ENCODE measurements around the gene HUWE1. TPM values are rescaled to one million over a fixed set of nuclear protein-coding genes. Genes with fewer than 3 reads are reported as not detected.

The HUWE1 gene
- polyA plus RNA-seq, 2 of the 4 experiments (the other 2 are of a cell fraction), result 55.7 to 120 TPM

DNA sequence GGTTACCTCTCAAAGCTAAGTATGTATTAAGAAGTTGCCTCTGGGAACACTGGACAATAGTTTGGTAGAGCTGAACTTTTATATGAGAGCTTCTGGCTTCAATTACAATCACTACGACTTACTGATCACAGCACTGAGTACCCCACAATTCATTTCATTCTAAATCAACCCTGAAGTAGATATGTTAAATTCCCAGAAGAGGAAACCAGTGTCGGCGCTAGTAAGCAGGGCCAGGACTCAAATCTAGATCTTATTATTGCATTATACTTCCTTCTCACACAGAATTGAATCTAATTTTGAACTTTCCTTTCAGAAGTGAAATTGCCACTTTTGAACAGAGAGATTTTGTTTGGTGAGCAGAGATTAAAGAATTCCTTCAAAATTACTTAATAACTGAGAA is 41.8 kb downstream of the HUWE1 start:
- H3K4me2 ChIP-seq, result no peak overlapping the region
- CTCF ChIA-PET, result interaction anchor here (1.4 kb wide), 1 partner anchor 13 kb away, joined by 3 read pairs; no protein-coding TSS in a partner anchor
- ATAC-seq, result no peak
- no peak overlapping the region for H3K4me3 ChIP-seq
- H3K9me3 ChIP-seq, result no peaks in the 10 kb centered on the region
- POLR2A ChIA-PET, result no interaction called here
- FAIRE-seq, result no peak
- no peaks in the 10 kb centered on the region for H3K4me1 ChIP-seq
- no peak overlapping the region for H3K27ac ChIP-seq
- WGBS (ENCODE audit: missing lambda C conversion rate), result 92% methylated on average over 3 of the region's 3 CpGs
- TF ChIP-seq JUNB (IDR thresholded peaks at IDR 0.05), result no peak
- TF ChIP-seq EP300 (IDR thresholded peaks at IDR 0.05), result no peak
- TF ChIP-seq EHMT2 (IDR thresholded peaks at IDR 0.05; ENCODE audit: low read depth), result no peak
- TF ChIP-seq SMC3 (IDR thresholded peaks at IDR 0.05), result no peak
- no peak for TF ChIP-seq HMGXB4 (CRISPR knock-in tag; IDR thresholded peaks at IDR 0.05; ENCODE audit: borderline replicate concordance)
- TF ChIP-seq SREBF2 (IDR thresholded peaks at IDR 0.05), result no peak
- no peak for TF ChIP-seq MYC (IDR thresholded peaks at IDR 0.05; ENCODE audit: borderline replicate concordance, low read length)
- no peak for TF ChIP-seq E2F6 (IDR thresholded peaks at IDR 0.05; ENCODE audit: borderline replicate concordance, low read depth)
- no peak for TF ChIP-seq TP53 (CRISPR knock-in tag; IDR thresholded peaks at IDR 0.05)
- no peak for DNase-seq (ENCODE audit: low read depth in 1 of 2, low spot score in 1 of 2)

- WGBS (ENCODE audit: missing lambda C conversion rate), result 81% methylated on average over 2 of the region's 2 CpGs
- Histone ChIP-seq H3K27ac (no peak overlapping the region), H3K4me1 (no peaks in the 10 kb centered on the region), H3K4me3 (no peak overlapping the region), H3K4me2 (no peak overlapping the region), H3K9me3 (no peaks in the 10 kb centered on the region)
- ChIA-PET CTCF (interaction anchor here (1.7 kb wide), 1 partner anchor 15 kb away, joined by 3 read pairs; no protein-coding TSS in a partner anchor), POLR2A (no interaction called here)
- DNase-seq (ENCODE audit: low read depth in 1 of 2, low spot score in 1 of 2) (no peak), ATAC-seq (no peak), FAIRE-seq (peak; percentile 23)
- TF ChIP-seq HEYL (CRISPR knock-in tag; IDR thresholded peaks at IDR 0.05) (no peak), RCOR1 (IDR thresholded peaks at IDR 0.05; ENCODE audit: low read depth, low read length) (no peak), ZC3H11A (IDR thresholded peaks at IDR 0.05) (no peak), RNF2 (IDR thresholded peaks at IDR 0.05; ENCODE audit: borderline replicate concordance, low read depth) (no peak), MAZ (IDR thresholded peaks at IDR 0.05; ENCODE audit: borderline replicate concordance, low read depth, low read length) (no peak), FOSB (CRISPR knock-in tag; IDR thresholded peaks at IDR 0.05) (no peak), POLR2A (IDR thresholded peaks at IDR 0.05; ENCODE audit: low read length) (no peak), KDM1A (IDR thresholded peaks at IDR 0.05; ENCODE audit: low read depth) (no peak), NFE2L2 (conservative IDR thresholded peaks at IDR 0.05; ENCODE audit: low read length) (no peak), CTCF (IDR thresholded peaks at IDR 0.05) (no peak), POLR2AphosphoS2 (conservative IDR thresholded peaks at IDR 0.05; ENCODE audit: low read length) (no peak), E2F6 (IDR thresholded peaks at IDR 0.05; ENCODE audit: borderline replicate concordance, low read depth) (no peak), JUN (IDR thresholded peaks at IDR 0.05) (no peak), EHF (CRISPR knock-in tag; IDR thresholded peaks at IDR 0.05) (no peak), HOXB13 (CRISPR knock-in tag; IDR thresholded peaks at IDR 0.05; ENCODE audit: low read depth) (no peak), HOXB5 (CRISPR knock-in tag; IDR thresholded peaks at IDR 0.05) (no peak), HMGXB4 (CRISPR knock-in tag; IDR thresholded peaks at IDR 0.05; ENCODE audit: borderline replicate concordance) (no peak)
- TF ChIP-seq, protein P1, sequence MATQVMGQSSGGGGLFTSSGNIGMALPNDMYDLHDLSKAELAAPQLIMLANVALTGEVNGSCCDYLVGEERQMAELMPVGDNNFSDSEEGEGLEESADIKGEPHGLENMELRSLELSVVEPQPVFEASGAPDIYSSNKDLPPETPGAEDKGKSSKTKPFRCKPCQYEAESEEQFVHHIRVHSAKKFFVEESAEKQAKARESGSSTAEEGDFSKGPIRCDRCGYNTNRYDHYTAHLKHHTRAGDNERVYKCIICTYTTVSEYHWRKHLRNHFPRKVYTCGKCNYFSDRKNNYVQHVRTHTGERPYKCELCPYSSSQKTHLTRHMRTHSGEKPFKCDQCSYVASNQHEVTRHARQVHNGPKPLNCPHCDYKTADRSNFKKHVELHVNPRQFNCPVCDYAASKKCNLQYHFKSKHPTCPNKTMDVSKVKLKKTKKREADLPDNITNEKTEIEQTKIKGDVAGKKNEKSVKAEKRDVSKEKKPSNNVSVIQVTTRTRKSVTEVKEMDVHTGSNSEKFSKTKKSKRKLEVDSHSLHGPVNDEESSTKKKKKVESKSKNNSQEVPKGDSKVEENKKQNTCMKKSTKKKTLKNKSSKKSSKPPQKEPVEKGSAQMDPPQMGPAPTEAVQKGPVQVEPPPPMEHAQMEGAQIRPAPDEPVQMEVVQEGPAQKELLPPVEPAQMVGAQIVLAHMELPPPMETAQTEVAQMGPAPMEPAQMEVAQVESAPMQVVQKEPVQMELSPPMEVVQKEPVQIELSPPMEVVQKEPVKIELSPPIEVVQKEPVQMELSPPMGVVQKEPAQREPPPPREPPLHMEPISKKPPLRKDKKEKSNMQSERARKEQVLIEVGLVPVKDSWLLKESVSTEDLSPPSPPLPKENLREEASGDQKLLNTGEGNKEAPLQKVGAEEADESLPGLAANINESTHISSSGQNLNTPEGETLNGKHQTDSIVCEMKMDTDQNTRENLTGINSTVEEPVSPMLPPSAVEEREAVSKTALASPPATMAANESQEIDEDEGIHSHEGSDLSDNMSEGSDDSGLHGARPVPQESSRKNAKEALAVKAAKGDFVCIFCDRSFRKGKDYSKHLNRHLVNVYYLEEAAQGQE (IDR thresholded peaks at IDR 0.05), result no peak
- TF ChIP-seq, protein P2, sequence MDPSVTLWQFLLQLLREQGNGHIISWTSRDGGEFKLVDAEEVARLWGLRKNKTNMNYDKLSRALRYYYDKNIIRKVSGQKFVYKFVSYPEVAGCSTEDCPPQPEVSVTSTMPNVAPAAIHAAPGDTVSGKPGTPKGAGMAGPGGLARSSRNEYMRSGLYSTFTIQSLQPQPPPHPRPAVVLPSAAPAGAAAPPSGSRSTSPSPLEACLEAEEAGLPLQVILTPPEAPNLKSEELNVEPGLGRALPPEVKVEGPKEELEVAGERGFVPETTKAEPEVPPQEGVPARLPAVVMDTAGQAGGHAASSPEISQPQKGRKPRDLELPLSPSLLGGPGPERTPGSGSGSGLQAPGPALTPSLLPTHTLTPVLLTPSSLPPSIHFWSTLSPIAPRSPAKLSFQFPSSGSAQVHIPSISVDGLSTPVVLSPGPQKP (IDR thresholded peaks at IDR 0.05; ENCODE audit: low read depth, low read length), result no peak
These were observed 44.2 kb downstream of the HUWE1 start for GRCh38 chrX:53642337-53642736.
